Measurements from ENCODE around the gene MB. TPM values are rescaled to one million over a fixed set of nuclear protein-coding genes. Genes with fewer than 3 reads are reported as not detected.

MB gene
- total and polyA plus RNA-seq, 9 of the 15 experiments (the other 6 are each of a cell fraction or from before 2014, with no cell fraction given), result not detected

DNA sequence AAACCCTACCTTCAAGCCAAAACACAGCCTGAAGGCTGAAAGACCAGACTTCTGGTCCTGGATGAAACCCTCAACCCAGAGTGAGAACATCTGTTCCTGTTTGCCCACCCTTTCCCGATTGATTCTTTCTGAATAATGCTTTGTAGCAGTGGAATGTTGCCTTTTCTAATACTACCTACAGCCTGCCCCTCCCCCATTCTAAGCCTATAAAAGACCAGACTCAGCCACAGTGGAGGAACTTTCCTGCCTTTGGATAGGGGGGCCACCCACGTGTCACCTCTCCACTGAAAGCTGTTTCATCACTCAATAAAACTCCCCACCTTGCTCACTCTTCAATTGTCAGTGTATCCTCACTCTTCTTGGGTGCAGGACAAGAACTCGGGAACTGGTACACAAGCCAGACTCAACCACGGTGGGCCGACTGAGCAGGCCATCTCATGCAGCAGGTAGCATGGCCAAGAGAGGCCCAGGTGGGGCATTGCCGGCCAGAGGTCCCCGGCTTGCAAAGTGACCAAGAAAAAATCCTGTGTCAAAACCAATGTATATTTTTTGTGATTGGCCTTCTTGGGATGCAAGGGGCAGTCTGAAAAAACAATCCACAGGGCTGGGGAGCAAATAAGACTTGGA lies 24.5 kb upstream of the MB start:
- no peaks in the 10 kb centered on the region for H3K36me3 ChIP-seq (ENCODE audit: control insufficient read depth, insufficient read depth, low read length)
- no peak overlapping the region for H3K4me3 ChIP-seq
- H2AFZ ChIP-seq (ENCODE audit: low read depth, low read length), result no peak overlapping the region
- DNase-seq (ENCODE audit: extremely low read depth in 1 of 4, low spot score in 3 of 4) (no peak), ATAC-seq (no peak), FAIRE-seq (no peak)
- peaks cover 0 to 22% of the 10 kb centered on the region in 2 experiments; a peak in 1 of 5 replicates for H3K27me3 ChIP-seq (ENCODE audit: control insufficient read depth in 2 of 2, insufficient read depth in 2 of 2, low read length in 2 of 2)
- ChIA-PET CTCF (ENCODE audit: low intra/inter-chr PET ratio) (no interaction called here), POLR2A (interaction anchor here (0.7 kb wide), 1 partner anchor 12 kb away, joined by 5 read pairs; no protein-coding TSS in a partner anchor)
- no peaks in the 10 kb centered on the region for H3K4me1 ChIP-seq (replicated peaks in 1 of 2; ENCODE audit: control insufficient read depth in 2 of 2, insufficient read depth in 2 of 2, low read length in 2 of 2)
- no peak overlapping the region for H3K27ac ChIP-seq (ENCODE audit: extremely low read depth, low read depth, low read length)
- 5% methylated on average over 7 of the region's 7 CpGs for WGBS (ENCODE audit: insufficient coverage, low coverage, missing lambda C conversion rate)
- no TSS peak for BruUV-seq (replicated peaks)
- in situ Hi-C loops (cut with MboI) (no loop called here), intact Hi-C loops (cut with micrococcal nuclease) (no loop called here)
- no peaks in the 10 kb centered on the region for H3K9me1 ChIP-seq (ENCODE audit: control insufficient read depth, insufficient read depth, low read length)
- H3K9ac ChIP-seq (ENCODE audit: insufficient read depth in 1 of 2, low read depth in 2 of 2, low read length in 2 of 2), result no peak overlapping the region
- no peak overlapping the region for H3K4me2 ChIP-seq (ENCODE audit: insufficient read depth, low read length)
- no peaks in the 10 kb centered on the region for H3K9me3 ChIP-seq (replicated peaks; ENCODE audit: control insufficient read depth, insufficient read depth, low read depth, low read length)
- no peaks in the 10 kb centered on the region for H4K20me1 ChIP-seq (replicated peaks; ENCODE audit: control insufficient read depth, insufficient read depth, low read length)
- TF ChIP-seq ESRRA (IDR thresholded peaks at IDR 0.05; ENCODE audit: borderline replicate concordance, low read depth), result no peak
- no peak for TF ChIP-seq ZNF12 (CRISPR knock-in tag; IDR thresholded peaks at IDR 0.05)
- no peak for TF ChIP-seq E2F3 (CRISPR knock-in tag; IDR thresholded peaks at IDR 0.05)
- TF ChIP-seq SMAD4 (CRISPR knock-in tag; conservative IDR thresholded peaks at IDR 0.05), result no peak
- no peak for TF ChIP-seq MEF2D (tag; conservative IDR thresholded peaks at IDR 0.05; ENCODE audit: low read depth)
- no peak for TF ChIP-seq BRF1 (IDR thresholded peaks at IDR 0.05; ENCODE audit: borderline replicate concordance, extremely low read depth, insufficient read length)
- TF ChIP-seq TCFL5 (CRISPR knock-in tag; conservative IDR thresholded peaks at IDR 0.05), result no peak
- no peak for TF ChIP-seq GATAD2A (IDR thresholded peaks at IDR 0.05)
- no peaks in the 10 kb centered on the region for H3K79me2 ChIP-seq (ENCODE audit: control insufficient read depth, insufficient read depth, low read length)
